Non-pigmented ciliary epithelial cell (primary cell): ENCODE measurements around the gene ARHGEF17.

ENCODE experiments used
- DNase-seq: peaks from one replicate; pipeline ENCODE4 v3.0.0-alpha.2; 2010; ENCODE audit warnings: low read depth

ARHGEF17 gene

DNA sequence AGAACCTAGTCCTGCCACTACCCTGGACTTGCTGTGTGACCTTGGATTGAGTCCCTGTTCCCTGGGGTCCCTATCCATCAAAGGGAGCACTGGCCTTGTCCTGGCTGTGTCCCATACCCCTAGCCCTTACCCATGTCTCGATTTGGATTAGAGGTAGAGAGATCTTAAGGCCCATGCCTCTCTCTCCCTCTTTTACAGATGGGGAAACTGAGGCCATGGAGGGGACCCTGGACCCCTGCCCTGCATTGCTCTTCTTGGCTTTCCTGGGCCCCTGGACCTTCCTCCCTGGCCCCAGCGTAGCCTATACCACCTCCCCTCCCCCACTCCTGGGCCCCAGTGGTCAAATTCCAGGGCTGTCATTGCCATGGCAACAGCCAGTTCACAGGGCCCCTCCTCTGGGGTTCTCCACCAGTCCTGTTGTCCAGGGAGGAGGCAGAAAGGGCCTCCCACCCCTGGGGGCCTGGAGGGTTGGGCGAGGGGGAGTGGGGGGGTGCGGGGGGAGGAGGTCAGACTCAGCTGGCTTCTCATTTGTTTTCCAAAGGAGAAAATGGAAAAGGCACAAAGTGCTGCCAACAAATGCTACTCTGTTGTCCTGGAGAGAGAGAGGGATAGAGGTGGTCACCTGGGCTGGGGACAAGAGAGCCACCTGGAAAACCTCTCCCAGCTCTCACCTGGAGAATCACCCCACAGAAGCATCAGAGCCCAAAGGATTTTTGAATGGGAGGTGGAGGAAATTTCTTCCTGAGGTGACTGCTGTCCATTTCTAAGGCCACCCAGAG lies 23.3 kb downstream of the ARHGEF17 start:
- DNase-seq = no peak

DNA sequence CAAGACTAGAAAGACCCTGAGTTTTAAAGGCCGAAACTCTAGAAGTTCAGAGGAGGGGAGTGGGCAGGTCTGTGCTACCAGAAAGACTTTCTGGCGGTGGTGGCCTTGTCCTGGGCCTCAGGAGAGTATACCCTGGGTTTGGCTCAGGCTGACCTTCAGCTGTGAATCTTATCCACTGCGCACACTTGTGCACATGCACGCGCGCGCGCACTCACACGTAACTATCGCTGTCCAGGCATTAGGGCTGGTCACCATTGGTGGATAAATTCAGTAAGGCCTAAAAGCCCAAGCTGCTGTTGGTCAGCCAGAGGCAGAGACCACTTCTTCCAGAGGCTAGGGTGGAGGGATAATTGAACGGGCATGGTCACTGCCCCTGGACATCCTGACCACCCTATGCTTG lies 25.1 kb downstream of the ARHGEF17 start:
- no peak for DNase-seq

DNA sequence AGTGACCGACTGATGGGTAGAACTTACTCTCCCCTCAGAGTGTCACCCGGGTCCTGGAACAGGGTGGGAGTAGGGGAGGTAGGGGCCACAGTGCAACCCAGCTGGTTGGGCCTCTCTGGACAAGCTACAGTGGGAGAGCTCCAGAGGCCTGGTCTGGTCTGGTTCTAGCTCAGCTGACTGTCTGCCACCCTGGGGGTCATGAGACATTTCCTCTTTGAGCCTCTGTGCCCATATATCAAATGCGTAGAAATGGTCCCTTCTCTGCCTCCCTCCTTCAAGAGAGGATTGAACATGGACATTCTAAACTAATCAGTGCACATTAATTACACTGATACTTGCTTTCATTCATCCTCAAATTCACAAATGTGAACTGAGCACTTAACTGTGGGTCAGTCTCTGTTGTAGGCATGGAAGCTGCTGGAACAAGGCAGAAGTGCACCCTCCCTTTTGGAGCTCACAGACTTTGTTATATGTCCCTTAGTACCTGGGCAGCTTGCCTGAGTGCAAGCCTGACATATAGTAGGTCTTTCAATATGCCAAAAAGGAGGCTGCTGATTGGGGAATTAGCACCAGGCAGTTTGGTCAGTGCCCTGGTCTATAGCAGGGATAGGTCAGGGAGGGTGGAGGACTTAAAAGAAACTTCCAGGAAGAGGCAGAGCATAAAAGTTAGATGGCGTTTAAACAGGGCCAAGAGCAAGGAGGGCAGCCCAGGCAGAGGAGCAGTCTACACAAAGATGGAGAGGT lies 25.7 kb downstream of the ARHGEF17 start:
- no peak for DNase-seq

DNA sequence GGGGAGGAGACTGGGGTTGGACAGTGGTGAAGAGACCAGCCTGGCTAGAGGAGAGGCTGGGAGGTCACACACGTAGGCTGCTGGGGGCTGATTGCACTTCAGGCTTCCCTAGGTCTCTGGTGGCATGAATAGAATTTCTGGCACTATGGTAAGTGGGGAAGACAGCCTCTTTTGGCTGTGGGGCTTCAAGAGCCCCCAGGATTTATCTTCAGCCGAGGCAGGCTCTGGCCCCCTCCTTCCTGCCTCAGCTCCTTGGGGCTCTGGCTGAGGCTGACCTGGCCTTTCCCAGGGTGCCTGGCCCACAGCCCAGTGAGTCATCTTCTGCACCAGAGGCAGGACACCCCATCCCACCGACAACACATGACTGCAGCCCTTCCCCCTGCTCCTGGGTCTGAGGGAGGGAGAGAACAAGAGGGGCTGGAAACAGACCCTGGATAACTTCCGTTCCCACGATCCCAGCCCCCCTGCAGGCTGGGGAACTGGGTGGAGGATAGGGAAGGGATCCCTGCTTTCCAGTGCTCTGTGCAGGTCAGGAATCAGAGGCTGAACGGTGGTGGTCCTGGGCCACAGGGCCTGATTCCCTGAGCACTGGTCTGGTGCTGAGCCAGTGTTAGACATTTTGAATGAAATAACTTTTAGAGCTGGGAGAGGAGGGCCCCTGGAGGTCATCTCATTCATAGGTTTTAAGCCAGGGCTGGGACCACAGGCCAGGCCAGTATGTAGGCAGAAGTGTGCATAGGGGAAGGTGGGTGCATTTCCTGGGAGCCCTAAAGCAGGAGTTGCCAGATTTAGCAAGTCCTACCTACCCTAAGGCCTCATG lies 26.5 kb downstream of the ARHGEF17 start:
- no peak for DNase-seq

DNA sequence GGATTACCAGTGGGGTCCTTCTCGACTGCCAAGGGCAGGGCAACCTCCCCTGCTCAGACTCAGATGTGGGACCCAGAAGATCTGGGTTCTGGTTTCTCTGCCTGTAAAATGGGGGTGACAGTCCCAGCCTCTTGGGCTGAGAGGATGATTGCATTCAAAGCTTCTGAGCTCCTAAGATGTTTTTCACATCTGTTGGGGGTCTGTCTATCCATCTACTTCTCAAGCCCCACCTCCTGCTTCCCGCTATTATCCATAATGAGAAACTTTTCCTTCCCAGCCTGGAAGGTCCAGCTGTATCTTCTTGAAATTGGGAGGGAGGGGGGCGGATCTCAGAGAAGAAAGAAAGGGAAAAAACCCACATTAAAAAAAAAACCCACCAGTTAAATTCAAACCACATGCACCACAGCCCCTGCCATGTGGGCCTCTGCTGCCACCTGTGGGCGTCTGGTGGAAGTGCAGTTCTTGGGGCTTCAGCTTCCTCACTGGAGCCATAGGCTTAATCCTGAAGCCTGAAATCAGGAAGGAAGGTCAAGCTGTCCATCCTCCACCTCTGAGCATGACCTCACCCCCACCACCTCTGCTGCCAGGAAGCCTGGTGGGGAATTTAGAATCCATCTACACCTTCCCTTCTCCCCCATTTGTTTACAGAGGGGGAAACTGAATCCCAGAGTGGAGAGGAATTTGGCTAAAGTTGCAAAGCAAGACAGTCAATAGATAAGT lies 27.3 kb downstream of the ARHGEF17 start:
- no peak for DNase-seq

DNA sequence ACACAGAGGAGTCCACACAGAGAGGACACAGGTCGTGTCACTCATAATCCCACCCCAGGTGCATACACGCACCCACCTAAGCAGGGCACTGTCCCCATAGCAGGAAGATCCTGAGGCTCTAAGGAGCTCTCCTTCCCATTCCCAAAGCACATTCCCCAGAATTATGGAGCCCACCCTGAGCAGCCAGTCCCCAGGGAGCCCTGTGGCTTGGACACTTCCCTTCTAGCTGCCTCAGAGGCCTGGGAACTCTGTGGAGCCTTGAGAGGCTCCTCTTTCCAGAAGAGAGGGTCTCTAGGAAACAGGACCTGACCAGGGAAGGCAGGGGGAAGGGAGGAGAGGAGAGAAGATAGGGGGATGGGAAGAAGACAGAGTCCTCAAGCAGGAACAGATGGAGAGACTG lies 29.8 kb downstream of the ARHGEF17 start:
- DNase-seq = no peak

DNA sequence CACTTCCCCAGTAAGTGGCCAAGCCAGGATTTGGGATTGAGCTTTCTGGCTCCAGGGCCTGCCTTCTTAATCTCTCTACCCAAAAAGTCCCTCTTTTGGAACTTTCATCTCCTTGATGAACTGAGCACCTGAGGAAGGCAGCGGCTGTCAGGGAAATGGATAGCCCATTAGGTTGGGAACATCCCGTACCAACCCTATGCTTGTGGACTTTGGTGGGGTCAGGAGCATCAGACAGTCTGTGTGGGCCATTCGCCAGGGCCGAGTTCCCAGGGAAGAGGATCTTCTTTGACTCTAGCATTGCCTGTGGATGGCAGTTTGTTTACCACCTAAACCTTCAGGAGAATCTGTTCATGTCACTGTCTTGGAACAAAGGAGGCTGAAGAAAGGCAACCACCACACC lies 30.2 kb downstream of the ARHGEF17 start:
- no peak for DNase-seq

DNA sequence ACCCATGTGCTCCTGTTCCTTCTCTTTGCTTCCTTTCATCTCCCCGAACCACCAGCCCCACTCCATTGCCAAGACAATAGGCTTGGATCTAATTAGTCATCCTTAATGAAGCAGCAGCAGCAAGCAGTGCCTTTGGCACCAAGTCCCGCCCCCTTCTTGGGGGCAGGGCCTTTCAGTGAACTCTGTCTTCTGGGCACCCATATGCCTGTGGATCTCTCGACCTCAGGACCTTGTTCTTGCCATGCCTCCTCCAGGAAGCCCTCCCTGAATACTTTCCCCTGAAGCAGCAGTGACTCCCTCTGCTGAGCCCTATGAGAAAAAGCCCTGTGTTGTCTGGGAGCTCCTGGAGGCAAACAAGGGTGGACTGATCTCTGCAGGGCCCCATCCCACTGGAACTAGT lies 32.1 kb downstream of the ARHGEF17 start:
- no peak for DNase-seq

DNA sequence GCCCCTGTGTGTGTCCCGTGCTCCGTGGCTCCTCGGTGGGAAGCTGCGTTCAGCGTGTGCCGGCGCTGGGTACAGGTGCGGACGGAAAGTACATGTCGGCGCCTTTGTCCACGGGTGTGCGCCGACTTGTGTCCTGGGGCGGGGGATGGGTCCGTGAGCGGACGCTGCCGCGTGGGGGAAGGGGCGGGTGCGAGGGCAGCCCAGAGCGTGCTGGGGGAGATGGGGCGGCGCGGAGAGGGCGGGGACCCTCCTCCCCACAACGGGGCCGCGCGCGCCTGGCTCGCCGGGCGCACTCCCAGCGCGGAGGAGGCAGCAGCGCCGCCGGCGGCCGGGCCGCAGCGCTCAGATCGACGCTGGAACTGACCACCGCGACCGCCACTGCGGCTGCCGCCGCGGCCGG lies 34.6 kb downstream of the ARHGEF17 start:
- DNase-seq = no peak

DNA sequence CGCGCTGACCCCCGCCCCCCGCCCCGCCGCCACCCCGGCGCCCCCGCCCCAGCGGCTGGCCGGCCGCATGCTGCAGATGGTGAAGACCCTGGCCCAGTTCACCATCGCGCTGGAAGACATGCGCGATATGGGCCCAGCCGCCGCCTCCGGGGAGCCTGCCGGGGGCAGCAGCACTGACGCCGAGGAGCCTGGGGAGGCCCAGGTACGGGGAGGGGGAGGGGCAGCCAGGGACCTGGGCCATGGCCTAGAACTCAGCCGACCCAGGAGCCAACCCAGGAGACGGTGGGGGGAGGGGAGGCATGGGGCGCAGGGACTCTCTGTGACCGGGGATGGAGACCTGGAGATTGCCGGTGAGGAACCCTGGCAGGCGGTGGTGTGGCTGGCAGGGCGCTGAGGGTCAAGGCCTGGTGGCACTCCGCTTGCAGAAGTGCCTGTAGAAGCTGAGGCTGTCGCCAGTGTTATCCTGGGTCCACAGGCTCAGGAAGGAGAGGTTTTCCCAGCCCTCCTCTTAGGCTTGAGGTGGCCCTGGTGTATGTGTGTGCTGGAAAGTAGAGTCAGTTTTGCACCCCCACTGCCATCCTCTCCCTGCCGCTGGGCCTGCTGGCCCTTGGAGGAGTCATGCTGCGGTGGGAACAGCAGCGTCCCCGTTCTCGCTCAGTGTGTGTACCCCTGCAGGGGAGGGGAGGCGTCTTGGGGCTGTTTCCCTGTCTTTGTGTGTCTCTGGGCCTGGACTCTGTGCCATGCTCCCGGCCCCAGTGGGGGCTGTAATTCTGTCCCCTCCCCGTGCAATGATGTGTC lies 35.2 kb downstream of the ARHGEF17 start:
- DNase-seq = no peak

DNA sequence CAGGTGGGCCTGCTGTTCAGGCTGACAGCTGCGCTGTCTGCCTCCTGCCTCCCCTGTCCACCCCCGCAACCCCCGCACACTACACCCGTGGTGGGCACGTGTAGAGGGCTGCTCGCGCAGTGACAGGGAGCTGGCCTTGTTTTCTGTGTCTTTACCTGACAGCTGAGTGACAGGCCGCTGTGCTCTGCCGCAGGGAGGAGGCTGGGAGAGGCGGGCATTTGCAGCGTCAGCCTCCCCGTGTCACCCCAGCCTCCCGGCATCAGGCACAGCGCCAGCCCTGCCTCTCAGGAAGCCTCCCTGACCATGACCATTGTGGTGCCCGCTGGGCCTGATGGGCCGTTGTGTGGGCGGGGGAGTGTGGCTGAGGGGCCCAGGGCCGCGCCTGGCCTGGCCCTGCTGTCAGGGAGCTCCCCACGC lies 36.1 kb downstream of the ARHGEF17 start:
- no peak for DNase-seq

DNA sequence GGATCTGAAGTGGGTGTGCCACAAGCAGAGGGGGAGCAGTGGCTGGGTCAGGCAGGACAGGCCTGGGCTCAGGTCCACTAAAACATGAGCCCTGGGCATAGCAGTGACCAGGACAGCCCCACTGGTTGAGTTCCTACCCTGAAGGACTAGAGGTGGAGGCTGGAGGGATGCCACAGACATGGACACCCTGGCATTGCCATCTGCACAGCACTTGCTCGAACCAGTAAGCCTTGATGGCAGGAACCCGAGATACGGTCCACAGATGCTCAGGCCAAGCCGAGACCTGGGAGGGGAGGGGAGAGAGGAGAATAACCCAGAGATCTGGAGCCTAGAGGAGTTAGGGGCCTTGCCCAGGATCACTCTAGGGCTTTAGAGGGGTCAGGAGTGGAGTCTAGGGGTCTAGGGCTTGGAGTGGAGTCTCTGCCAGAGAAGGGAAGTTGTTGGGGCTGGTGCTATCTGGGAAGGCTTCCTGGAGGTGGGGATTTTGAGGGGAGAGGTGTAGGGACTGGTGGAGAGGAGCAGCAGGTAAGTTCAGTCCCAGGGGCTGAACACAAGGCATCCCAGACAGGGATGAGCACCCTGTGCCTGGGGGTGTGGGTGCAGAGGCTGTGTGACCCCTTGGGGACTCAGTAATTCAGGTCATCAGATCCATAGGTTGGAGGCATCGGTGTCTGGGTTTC lies 37.5 kb downstream of the ARHGEF17 start:
- DNase-seq = no peak

DNA sequence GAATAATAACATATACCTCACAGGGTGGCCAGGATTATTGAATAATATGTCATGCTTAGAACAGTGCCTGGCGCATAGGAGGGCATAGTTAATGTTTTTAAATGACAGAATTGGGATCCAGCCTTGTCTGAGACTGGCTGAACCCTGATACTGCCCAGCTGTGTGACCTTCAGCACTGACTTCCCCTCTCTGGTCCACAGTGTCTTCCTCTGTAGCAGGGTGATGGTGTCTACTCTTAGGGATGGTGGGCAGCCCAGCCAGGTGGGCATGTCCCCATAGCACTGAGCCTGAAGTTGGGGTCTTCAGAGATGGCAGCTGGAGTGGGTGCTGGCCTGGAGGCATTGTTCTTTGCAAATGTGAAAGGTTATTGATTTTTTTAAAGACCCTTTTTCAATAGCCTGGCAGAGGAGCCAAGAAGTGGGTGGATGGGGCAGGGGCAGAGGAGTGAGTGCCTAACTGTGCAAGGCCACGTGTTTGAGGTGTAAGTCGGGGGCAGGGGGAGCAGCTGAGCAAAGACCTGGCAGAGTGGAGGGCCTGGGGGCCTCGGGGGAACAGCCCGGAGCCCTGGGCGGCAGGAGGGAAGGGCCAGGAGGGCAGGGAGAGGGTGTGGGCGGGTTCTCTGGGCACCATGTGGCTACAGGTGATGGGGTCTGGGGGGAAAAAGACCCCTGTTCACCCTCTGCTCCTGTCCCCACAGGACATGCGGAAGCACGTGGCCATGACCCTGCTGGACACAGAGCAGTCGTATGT lies 38.3 kb downstream of the ARHGEF17 start:
- DNase-seq = no peak

DNA sequence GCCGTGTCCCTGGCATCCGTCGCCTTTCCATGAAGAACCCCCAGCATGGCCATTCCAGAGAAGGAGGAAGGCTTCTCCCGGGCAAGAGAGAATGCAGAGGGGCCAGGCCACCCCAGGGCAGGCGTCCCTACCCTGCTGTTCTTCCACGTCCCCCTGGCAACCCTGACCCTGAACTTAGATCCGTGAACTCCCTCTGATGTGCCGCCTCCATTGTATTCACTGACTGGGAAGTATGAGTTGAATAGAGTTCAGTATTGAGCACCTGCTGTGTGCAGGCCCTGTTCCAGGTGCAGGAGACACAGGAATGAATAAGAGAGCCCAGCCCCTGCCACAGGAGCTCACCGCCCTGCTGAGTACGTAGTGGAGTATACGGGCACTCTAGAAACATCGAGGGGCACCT lies 39.0 kb downstream of the ARHGEF17 start:
- DNase-seq = no peak

DNA sequence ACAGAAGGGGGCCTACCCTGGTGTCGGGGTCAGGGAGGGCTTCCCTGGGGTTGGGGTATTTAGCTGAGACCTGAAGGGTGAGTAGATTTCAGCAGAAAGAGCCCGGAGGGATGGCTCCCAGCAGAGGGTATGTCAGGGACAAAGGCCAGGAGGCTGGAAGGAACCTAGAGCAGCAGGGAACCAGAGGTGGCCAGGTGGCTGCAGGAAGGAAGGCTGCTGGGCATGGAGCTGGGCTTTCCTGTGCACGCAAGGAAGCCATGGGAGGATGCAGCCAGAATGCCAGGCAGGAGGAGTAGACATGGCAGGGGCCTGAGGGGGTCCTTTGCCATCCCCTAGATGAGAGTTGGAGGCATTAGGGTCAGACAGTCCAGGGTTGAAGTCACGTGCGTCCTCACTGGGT lies 40.8 kb downstream of the ARHGEF17 start:
- no peak for DNase-seq

DNA sequence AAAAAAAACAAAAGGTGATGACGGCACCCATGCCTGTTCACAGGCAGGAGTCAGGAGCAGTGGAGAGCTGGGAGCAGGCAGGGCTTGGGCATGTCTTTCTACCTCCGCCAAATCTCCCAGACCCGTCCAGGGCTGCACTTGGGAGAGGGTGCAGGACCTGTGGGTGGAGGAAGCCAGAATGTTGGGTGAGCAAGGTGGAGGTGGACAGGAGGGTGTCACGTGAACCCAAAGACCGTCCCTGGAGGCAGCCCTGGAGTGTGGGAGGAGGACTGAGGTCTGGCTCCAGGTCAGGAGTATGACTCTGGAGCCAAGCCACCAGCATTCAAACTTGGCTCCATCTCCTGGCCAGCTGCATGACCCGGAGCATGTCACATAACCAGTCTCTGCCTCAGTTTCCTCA lies 41.6 kb downstream of the ARHGEF17 start:
- DNase-seq = no peak

DNA sequence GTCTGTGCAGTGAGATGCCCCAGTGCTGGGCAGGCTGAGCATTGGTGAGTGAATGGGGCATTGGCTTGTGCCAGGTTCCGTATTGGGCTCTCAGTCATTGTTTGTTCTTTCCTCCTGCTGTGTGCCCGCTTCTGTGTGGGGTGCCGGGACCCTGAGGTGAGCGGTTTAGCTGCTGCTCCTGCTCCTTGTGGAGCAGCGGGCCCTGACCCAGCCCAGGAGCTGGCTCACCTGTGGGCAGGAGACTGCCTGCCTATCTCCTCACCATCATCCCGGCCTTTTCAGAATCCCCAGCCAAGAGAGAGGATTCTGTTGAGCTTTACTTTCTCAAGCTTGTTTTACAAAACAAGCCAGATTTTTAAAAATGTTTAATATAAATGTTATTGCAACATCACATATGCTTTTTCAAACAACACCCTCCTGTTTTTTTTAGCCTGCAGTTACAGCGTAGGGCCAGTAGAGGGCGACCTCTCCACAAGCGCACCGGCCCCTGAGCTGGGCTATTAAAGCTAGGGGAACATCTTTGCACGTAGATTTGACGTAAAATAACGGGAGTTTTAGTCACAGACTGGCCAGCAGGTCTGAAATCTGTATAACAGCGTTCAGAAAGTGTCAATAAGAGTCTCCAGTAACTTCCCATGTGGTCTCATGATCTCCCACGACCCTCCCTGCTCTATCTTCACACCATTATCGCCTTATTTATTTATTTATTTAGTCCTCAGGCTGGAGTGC lies 43.0 kb downstream of the ARHGEF17 start:
- peak; percentile 37 for DNase-seq

DNA sequence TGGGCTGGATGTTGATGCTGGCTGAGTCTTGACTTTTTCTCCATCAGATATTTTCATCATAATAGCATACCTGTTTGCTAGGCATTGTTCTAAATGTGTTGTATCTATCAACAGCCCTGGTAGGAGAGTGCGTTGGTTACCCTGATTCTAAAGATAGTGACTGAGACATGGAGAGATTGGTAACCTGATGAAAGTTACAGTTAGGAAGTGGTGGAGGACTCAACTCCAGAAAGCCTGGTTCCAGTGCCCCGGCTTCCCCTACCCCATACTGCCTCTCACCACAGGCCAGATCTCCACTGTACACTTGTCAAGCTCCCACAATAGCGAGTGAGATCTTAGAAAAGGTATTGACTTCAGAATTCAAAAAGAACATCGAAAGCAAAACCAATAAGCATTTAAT lies 45.3 kb downstream of the ARHGEF17 start:
- DNase-seq = no peak

DNA sequence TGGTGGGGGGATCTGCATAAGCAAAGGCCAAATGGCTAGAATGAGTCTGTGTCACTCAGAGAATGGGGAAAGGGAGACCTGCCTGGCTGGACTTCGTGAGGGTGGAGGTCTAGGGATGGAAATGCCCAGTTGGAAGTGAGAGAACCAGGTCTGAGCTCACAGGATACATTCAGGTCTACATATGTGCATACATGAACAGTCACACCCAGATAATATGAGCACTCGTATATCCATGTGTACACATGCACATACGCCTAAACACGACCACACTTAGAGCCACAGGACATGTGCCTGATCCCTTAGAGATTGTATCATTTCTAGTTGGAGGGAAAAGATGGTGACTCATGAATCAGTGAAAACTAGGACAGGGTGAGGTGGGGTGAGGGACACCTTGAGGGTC lies 47.0 kb downstream of the ARHGEF17 start:
- no peak for DNase-seq
